Placental pericyte (primary cell): ENCODE data around the gene SHISA3. TPM values are rescaled to one million over a fixed set of nuclear protein-coding genes. Genes with fewer than 3 reads are reported as not detected.

Experiments used
- total RNA-seq: library from RNA; depleted of rRNA; stranded (reverse); fragments of >200 nt; gene quantifications from 2 replicates; pipeline ENCODE4 v1.2.3, GENCODE V29; 2012

SHISA3 gene
- total RNA-seq: not detected in 2 replicates

DNA sequence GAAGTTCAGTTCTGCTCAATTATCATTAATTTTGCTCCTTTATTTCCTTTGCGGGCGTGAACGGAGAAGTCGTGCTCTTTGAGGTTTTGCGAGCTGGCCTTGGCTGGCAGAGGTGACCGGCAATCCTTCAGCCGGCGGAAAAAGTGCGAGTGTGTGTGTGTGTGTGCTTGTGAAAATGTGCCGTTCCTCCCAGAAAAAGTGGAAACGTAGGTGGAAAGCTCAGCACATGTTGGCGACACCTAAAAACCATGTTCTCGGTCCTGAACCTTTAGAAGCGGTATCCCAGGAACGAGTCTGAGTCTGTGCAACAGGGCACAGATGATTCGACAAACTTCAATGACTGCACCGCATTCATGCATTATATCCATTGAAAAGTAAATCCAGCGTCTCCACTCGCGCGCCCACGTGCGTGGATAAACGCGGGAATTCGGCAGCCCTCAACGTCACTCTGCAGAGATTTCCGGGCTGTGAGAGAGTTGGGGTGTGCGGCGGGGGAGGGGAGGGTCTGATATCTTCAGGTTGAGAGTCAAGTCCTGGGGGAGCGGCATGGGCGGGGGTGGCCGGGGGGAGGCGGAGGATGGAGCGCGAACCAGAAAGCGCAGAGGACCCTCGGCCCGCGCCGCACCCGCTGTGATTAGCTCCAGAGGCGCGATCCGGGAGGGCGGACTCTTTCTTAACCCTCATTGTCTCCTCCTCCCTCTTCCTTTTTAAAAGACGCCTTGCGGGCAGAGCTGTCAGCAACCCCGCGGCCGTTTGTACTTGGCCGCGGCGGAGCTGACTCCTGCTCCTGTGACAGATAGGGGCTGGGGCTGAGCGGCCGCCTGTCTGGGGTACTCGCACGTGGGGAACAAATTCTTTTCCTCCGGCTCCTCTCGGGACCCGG is at the start of gene SHISA3:
TSS of gene SHISA3 (plus strand) at position 737 of the 883 bp plus-strand sequence. CDS start 569 bp downstream, outside the sequence.

Other genes starting within 250 kb of the SHISA3 start
- not detected in 2 replicates for gene BEND4, start 244.8 kb upstream of the SHISA3 start, total RNA-seq